OCI-LY3 (cell line): ENCODE measurements around the gene FNDC11.

Experiments used
- H2AFZ ChIP-seq: fragments of 200-600, 300-600 bp; shearing (Covaris generic); 2 replicates; pipeline ENCODE4 v1.6.0; 2014; ENCODE audit warnings: antibody characterized with exemption, low read depth, low read length
- H3K27ac ChIP-seq: fragments of 200-600, 300-600 bp; sonication (generic); 2 replicates; pipeline ENCODE4 v1.5.1; 2014; ENCODE audit warnings: mild to moderate bottlenecking, low read length, moderate library complexity, mixed read lengths
- H3K27me3 ChIP-seq: fragments of 200-600, 300-600 bp; sonication (generic); 2 replicates; pipeline ENCODE4 v1.6.1; 2014; ENCODE audit warnings: low read depth, low read length, mixed read lengths
- H3K36me3 ChIP-seq: fragments of 200-600, 300-600 bp; sonication (generic); replicated peaks from 2 replicates; pipeline ENCODE3; 2014; ENCODE audit warnings: low read depth, low read length, mixed read lengths
- H3K4me1 ChIP-seq: fragments of 300-600, 200-600 bp; sonication (generic); 2 replicates; pipeline ENCODE4 v1.6.1; 2014; ENCODE audit warnings: low read length, mixed read lengths
- H3K4me2 ChIP-seq: fragments of 200-600, 300-600 bp; sonication (generic); 2 replicates; pipeline ENCODE4 v1.6.1; 2014; ENCODE audit warnings: low read length, mixed read lengths
- H3K4me3 ChIP-seq: fragments of 300-600, 200-600 bp; sonication (generic); 2 replicates; pipeline ENCODE4 v1.5.1; 2014; ENCODE audit warnings: antibody characterized with exemption, mild to moderate bottlenecking, low read length, moderate library complexity
- H3K79me2 ChIP-seq: fragments of 300-600, 200-600 bp; shearing (Covaris generic); 2 replicates; pipeline ENCODE4 v1.6.1; 2014; ENCODE audit warnings: mild to moderate bottlenecking, low read length, mixed read lengths
- H3K9ac ChIP-seq: fragments of 300-600, 200-600 bp; shearing (Covaris generic); 2 replicates; pipeline ENCODE4 v1.6.0; 2014; ENCODE audit warnings: mild to moderate bottlenecking, low read length, moderate library complexity
- H3K9me3 ChIP-seq: fragments of 200-600, 300-600 bp; shearing (Covaris generic); 2 replicates; pipeline ENCODE4 v1.6.1; 2014; ENCODE audit warnings: low read length, mixed read lengths; ENCODE audit not compliant: insufficient read depth
- H4K20me1 ChIP-seq: fragments of 200-600, 300-600 bp; sonication (generic); 2 replicates; pipeline ENCODE4 v1.6.1; 2016; ENCODE audit warnings: low read length, mixed read lengths; ENCODE audit not compliant: insufficient read depth
- EZH2phosphoT487 ChIP-seq: fragments of 200-600 bp; shearing (Covaris generic); IDR thresholded peaks from 2 replicates; pipeline ENCODE4 v1.6.1; 2018; ENCODE audit warnings: antibody characterized with exemption, mixed run types, low read depth
- TF ChIP-seq, protein P1 (sequence below): fragments of 200-600, 300-600 bp; sonication (generic); IDR thresholded peaks from 2 replicates; pipeline ENCODE4 v1.5.1; 2014; ENCODE audit warnings: antibody characterized with exemption, low read length, low read depth

Gene FNDC11

DNA sequence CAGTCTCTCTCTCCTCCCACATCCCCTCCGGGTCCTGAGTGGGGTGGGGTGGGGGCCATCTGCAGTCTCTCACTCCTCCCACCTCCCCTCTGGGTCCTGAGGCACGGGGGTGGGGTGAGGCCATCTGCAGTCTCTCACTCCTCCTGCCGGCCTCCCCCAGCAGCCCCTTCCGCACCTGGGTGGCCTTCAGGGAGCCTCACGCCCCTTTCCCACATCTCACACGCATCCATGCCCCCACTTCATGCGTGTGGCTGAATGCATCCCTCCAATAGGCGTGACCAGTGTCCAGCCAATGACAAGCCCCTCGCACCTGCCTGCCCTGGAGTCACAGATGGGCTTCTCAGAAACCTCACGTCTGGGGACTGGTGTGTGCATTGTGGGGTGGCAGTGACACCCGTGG lies 5.4 kb upstream of the FNDC11 start:
- no peak overlapping the region for H3K4me2 ChIP-seq
- H3K9me3 ChIP-seq: no peaks in the 10 kb centered on the region

DNA sequence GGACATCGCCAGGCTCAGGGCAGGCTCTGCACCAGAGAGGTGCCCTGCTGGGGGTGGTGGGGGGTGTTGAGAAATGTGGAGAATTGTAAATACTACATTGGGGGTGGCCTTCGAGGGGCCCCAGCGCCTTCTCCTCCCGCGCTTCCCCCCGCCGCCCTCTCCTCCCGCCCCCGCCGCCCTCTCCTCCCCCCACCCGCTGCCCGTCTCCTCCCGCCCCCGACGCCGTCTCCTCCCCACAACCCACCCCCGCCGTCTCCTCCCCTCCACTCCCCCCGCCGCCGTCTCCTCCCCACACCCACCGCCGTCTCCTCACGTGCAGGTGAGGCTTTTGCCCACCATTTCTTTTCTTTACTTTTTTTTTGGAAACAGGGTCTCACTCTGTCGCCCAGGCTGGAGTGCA lies 4.9 kb upstream of the FNDC11 start:
- Histone ChIP-seq H3K4me1 (peaks cover 10% of the 10 kb centered on the region), H3K27me3 (peaks cover 78% of the 10 kb centered on the region), H3K79me2 (no peaks in the 10 kb centered on the region), H3K4me2 (no peak overlapping the region), H3K36me3 (no peaks in the 10 kb centered on the region), H2AFZ (no peak overlapping the region), H3K9ac (no peak overlapping the region), H4K20me1 (peaks cover 4% of the 10 kb centered on the region; the same call in 1 of the 2 replicates), H3K27ac (no peak overlapping the region), H3K4me3 (no peak overlapping the region), H3K9me3 (no peaks in the 10 kb centered on the region)
- TF ChIP-seq EZH2phosphoT487: no peak
- TF ChIP-seq, protein P1, sequence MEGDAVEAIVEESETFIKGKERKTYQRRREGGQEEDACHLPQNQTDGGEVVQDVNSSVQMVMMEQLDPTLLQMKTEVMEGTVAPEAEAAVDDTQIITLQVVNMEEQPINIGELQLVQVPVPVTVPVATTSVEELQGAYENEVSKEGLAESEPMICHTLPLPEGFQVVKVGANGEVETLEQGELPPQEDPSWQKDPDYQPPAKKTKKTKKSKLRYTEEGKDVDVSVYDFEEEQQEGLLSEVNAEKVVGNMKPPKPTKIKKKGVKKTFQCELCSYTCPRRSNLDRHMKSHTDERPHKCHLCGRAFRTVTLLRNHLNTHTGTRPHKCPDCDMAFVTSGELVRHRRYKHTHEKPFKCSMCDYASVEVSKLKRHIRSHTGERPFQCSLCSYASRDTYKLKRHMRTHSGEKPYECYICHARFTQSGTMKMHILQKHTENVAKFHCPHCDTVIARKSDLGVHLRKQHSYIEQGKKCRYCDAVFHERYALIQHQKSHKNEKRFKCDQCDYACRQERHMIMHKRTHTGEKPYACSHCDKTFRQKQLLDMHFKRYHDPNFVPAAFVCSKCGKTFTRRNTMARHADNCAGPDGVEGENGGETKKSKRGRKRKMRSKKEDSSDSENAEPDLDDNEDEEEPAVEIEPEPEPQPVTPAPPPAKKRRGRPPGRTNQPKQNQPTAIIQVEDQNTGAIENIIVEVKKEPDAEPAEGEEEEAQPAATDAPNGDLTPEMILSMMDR: no peak

More for the DNA sequence above, 5.4 kb upstream of the FNDC11 start:
- no peak overlapping the region for H3K9ac ChIP-seq
- no peaks in the 10 kb centered on the region for H3K36me3 ChIP-seq
- no peak overlapping the region for H3K27ac ChIP-seq
- no peak overlapping the region for H3K4me3 ChIP-seq
- no peak overlapping the region for H2AFZ ChIP-seq
- H3K4me1 ChIP-seq: peaks cover 10% of the 10 kb centered on the region
- no peaks in the 10 kb centered on the region for H3K79me2 ChIP-seq
- H3K27me3 ChIP-seq: peaks cover 78% of the 10 kb centered on the region
- H4K20me1 ChIP-seq: peaks cover 4% of the 10 kb centered on the region; the same call in 1 of the 2 replicates
- TF ChIP-seq, protein P1: no peak
- TF ChIP-seq EZH2phosphoT487: no peak

DNA sequence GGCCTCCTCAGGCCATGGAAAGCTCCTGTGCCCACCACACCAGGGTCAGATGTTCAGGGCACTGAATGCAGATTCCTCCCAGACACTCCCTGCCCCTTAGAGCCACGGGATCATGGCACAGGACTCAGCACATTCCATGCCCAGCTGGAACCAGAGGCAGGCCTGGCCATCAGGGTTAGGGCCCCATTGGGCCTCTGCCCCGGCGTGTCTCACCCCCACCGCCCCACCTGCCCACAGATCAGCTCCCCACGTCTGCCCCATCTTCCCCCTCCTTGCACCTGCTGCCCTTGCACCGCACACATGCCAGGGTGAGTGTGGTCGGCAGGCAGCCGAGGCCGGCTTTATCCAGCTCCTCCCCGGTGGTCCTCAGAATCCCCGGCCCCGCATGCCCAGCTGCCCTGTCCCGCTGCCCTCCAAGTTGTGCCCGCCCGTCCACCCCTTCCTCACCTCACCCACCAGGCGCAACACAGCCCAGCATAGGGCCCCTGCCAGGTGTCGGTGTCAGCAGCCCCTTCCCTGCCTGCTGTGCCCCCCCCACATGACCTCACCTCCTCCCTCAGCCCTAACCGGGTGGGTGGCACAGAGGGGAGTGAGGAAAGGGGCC lies 4.2 kb upstream of the FNDC11 start:
- TF ChIP-seq EZH2phosphoT487: no peak
- TF ChIP-seq, protein P1: no peak
- Histone ChIP-seq H3K4me2 (no peak overlapping the region), H3K79me2 (no peaks in the 10 kb centered on the region), H4K20me1 (peaks cover 4% of the 10 kb centered on the region; the same call in 1 of the 2 replicates), H3K27me3 (peaks cover 78% of the 10 kb centered on the region), H2AFZ (no peak overlapping the region), H3K4me1 (peaks cover 10% of the 10 kb centered on the region), H3K9me3 (no peaks in the 10 kb centered on the region), H3K4me3 (no peak overlapping the region), H3K9ac (no peak overlapping the region), H3K36me3 (no peaks in the 10 kb centered on the region), H3K27ac (no peak overlapping the region)

DNA sequence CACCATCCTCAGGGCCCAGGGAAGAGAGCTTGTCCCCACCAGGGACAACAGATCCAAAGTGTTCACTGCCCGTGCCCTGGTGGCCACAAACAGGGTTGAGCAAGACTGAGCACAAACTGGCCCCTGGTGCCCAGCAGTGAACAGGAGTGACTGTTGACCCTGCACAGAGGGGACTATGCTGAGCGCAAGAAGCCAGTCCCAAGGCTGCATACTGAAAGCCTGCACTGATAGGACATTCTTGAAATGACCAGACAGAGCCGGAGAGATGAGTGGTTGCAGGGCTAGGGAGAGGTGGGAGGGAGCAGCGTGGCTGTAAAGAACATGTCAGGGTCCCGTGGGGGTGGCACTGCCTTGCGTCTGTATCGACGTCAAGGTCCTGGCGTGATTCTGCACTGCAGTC lies 2.9 kb upstream of the FNDC11 start:
- peaks cover 10% of the 10 kb centered on the region for H3K4me1 ChIP-seq

More for the DNA sequence above, 2.9 kb upstream of the FNDC11 start:
- H3K79me2 ChIP-seq: no peaks in the 10 kb centered on the region
- H2AFZ ChIP-seq: no peak overlapping the region
- H3K4me2 ChIP-seq: no peak overlapping the region
- peaks cover 10% of the 10 kb centered on the region; the same call in 1 of the 2 replicates for H4K20me1 ChIP-seq
- H3K27ac ChIP-seq: no peak overlapping the region
- peaks cover 76% of the 10 kb centered on the region for H3K27me3 ChIP-seq
- no peak overlapping the region for H3K9ac ChIP-seq
- no peaks in the 10 kb centered on the region for H3K36me3 ChIP-seq
- no peak overlapping the region for H3K4me3 ChIP-seq
- no peaks in the 10 kb centered on the region for H3K9me3 ChIP-seq
- no peak for TF ChIP-seq EZH2phosphoT487
- TF ChIP-seq, protein P1: no peak
